K562 (cell line): Measurements from ENCODE around the gene ATP8A1. TPM values are rescaled to one million over a fixed set of nuclear protein-coding genes. Genes with fewer than 3 reads are reported as not detected.

Source experiments
- ATAC-seq: fragments of 200-7000 bp; cut with Tn5 transposase; 3 replicates; pipeline ENCODE4 v1.9.1; 2020; ENCODE audit warnings: moderate library complexity
- BruUV-seq: library from RNA; stranded (reverse); fragments of 400-500 nt; replicated peaks from 2 replicates; lab custom pipeline; 2021; lab: Mats Ljungman, UMichigan
- CTCF ChIA-PET: fragments of 300-600 bp; formaldehyde crosslinking; extraction: SDS; loops from one replicate; lab custom pipeline; 2021; ENCODE audit warnings: low intra/inter-chr PET ratio; lab: Yijun Ruan, JAX
- POLR2A ChIA-PET: fragments of 300-600, 350-650 bp; sonication (Branson Sonifier 250); formaldehyde crosslinking; extraction: SDS; loops from one replicate; lab custom pipeline; 2021; ENCODE audit warnings: antibody characterized with exemption, inconsistent platforms; lab: Yijun Ruan, JAX
- DNase-seq, 4 experiments: peaks; one replicate each; pipeline versions ENCODE4 v3.0.0 to v3.0.0-alpha.2; 2011 to 2018; ENCODE audit warnings: low spot score in 3 of 4, mixed read lengths in 3 of 4; ENCODE audit errors: extremely low read depth in 1 of 4
- FAIRE-seq: peaks from 2 replicates; lab custom pipeline; 2011; peaks lifted over from hg19 to GRCh38; lab: Jason Lieb, UNC
- H2AFZ ChIP-seq: 2 replicates; pipeline ENCODE4 v1.6.0; 2011; ENCODE audit warnings: low read depth, low read length, control low read depth, inconsistent platforms
- H3K27ac ChIP-seq: fragments of 200-600 bp; 3 replicates; pipeline ENCODE4 v1.8.0; 2011; ENCODE audit warnings: low read depth, mild to moderate bottlenecking, control low read depth, inconsistent platforms, low read length, moderate library complexity, mixed read lengths; ENCODE audit errors: extremely low read depth
- H3K27me3 ChIP-seq, 2 experiments: fragments of 300-600 bp in 1 of 2; 2 replicates in 1 of 2; 3 replicates in 1 of 2; pipeline versions ENCODE4 v1.6.0 to v1.8.0; 2011; ENCODE audit warnings: inconsistent platforms in 2 of 2, low read length in 2 of 2, mild to moderate bottlenecking in 1 of 2, mixed read lengths in 1 of 2, moderate library complexity in 1 of 2; ENCODE audit not compliant: control insufficient read depth in 2 of 2, insufficient read depth in 2 of 2
- H3K36me3 ChIP-seq: fragments of 300-600 bp; 3 replicates; pipeline ENCODE4 v1.8.0; 2011; ENCODE audit warnings: mild to moderate bottlenecking, low read length, inconsistent platforms; ENCODE audit not compliant: control insufficient read depth, insufficient read depth
- H3K4me1 ChIP-seq, 2 experiments: fragments of 200-600 bp in 1 of 2; replicated peaks in 1 of 2; 2 replicates in 1 of 2; 3 replicates in 1 of 2; pipeline versions ENCODE4 v1.5.1 to v1.8.0; 2011; ENCODE audit warnings: inconsistent platforms in 2 of 2, low read length in 2 of 2, mild to moderate bottlenecking in 1 of 2, mixed read lengths in 1 of 2, moderate library complexity in 1 of 2; ENCODE audit not compliant: control insufficient read depth in 2 of 2, insufficient read depth in 2 of 2
- H3K4me2 ChIP-seq: 2 replicates; pipeline ENCODE4 v1.6.1; 2011; ENCODE audit warnings: low read length, control low read depth, inconsistent platforms, mixed read lengths; ENCODE audit not compliant: insufficient read depth
- H3K4me3 ChIP-seq: fragments of 200-600 bp; sonication (generic), shearing (Covaris generic); 2 replicates; pipeline ENCODE4 v1.5.1; 2016; ENCODE audit warnings: control low read depth, inconsistent platforms
- H3K79me2 ChIP-seq: fragments of 200-600 bp; 3 replicates; pipeline ENCODE4 v1.8.0; 2011; ENCODE audit warnings: low read length, inconsistent platforms; ENCODE audit not compliant: control insufficient read depth, insufficient read depth
- H3K9ac ChIP-seq, 2 experiments: 2 replicates each; pipeline versions ENCODE4 v1.6.0 to v1.6.1; 2011; ENCODE audit warnings: low read depth in 2 of 2, low read length in 2 of 2, control low read depth in 1 of 2, inconsistent platforms in 1 of 2, mild to moderate bottlenecking in 1 of 2, mixed read lengths in 1 of 2; ENCODE audit not compliant: insufficient read depth in 1 of 2
- H3K9me1 ChIP-seq: one replicate; pipeline ENCODE4 v1.6.0; 2011; ENCODE audit warnings: inconsistent platforms, mild to moderate bottlenecking, low read length, moderate library complexity; ENCODE audit not compliant: control insufficient read depth, insufficient read depth
- H3K9me3 ChIP-seq: replicated peaks from 2 replicates; pipeline ENCODE4 v1.5.1; 2011; ENCODE audit warnings: low read depth, low read length, inconsistent platforms; ENCODE audit not compliant: control insufficient read depth, insufficient read depth
- H4K20me1 ChIP-seq: replicated peaks from 2 replicates; pipeline ENCODE4 v1.6.1; 2011; ENCODE audit warnings: low read length, inconsistent platforms, mixed read lengths; ENCODE audit not compliant: control insufficient read depth, insufficient read depth
- ATF1 ChIP-seq, 2 experiments: fragments of 450-650 bp in 1 of 2; IDR thresholded peaks; 2 replicates each; pipeline ENCODE4 v1.6.1; 2016; ENCODE audit warnings: missing compliant biosample characterization in 1 of 2, missing genetic modification characterization in 1 of 2
- BCL6 ChIP-seq: fragments of 250-450 bp; sonication (Bioruptor Pico); IDR thresholded peaks from 2 replicates; pipeline ENCODE4 v1.4.0; 2020
- CHD2 ChIP-seq: IDR thresholded peaks from 2 replicates; pipeline ENCODE4 v1.6.1; 2011; ENCODE audit warnings: low read depth, low read length
- HDGF ChIP-seq: fragments of 450-650 bp; IDR thresholded peaks from 2 replicates; pipeline ENCODE4 v1.6.1; 2016
- KHSRP ChIP-seq: fragments of 450-650 bp; IDR thresholded peaks from 2 replicates; pipeline ENCODE4 v1.6.1; 2017
- POLR2B ChIP-seq: fragments of 450-650 bp; IDR thresholded peaks from 2 replicates; pipeline ENCODE4 v1.6.1; 2018; ENCODE audit warnings: low read depth; ENCODE audit not compliant: partially characterized antibody
- RCOR1 ChIP-seq, 2 experiments: IDR thresholded peaks; 2 replicates each; pipeline ENCODE4 v1.6.1; 2012; ENCODE audit warnings: low read depth in 2 of 2, low read length in 2 of 2, borderline replicate concordance in 1 of 2, improper control_type of control experiment in 1 of 2
- ZFP30 ChIP-seq: fragments of 250-450 bp; sonication (Bioruptor Pico); IDR thresholded peaks from 2 replicates; pipeline ENCODE4 v1.8.0; 2022; ENCODE audit warnings: moderate library complexity, mild to moderate bottlenecking, inconsistent platforms, borderline replicate concordance
- in situ Hi-C: fragments of 300-500 bp; cut with MboI; formaldehyde crosslinking; loops from 4 replicates; pipeline ENCODE4 v1.15.0; 2018; ENCODE audit warnings: inconsistent platforms, mixed read lengths
- intact Hi-C: fragments of 100-400 bp; cut with micrococcal nuclease; formaldehyde crosslinking; loops from 2 replicates; pipeline ENCODE4 v1.14.2; 2022
- polyA plus RNA-seq, 8 experiments: library from polyadenylated mRNA; depleted of rRNA in 4 of 8; stranded (reverse) in 5 of 8; unstranded in 3 of 8; fragments of >200 nt; fragmentation: Nextera tagmentation in 2 of 8; fragmentation: Illumina TruSeq in 1 of 8; extraction: Ambion mirVana in 2 of 8; extraction: Trizol in 1 of 8; gene quantifications; 2 replicates each; pipeline versions ENCODE4 v1.2.1 to v1.2.3, GENCODE V29; 2011 to 2014; ENCODE audit warnings: inconsistent platforms in 1 of 8, missing spikeins in 1 of 8
- total RNA-seq, 7 experiments: library from RNA; depleted of rRNA in 6 of 7; stranded (reverse); fragments of >200 nt in 6 of 7; fragmentation: Illumina TruSeq in 2 of 7; extraction: Trizol in 2 of 7; gene quantifications; 2 replicates each; pipeline versions ENCODE4 v1.2.1 to v1.2.3, GENCODE V29; 2011 to 2021; ENCODE audit warnings: low replicate concordance in 1 of 7
- TF ChIP-seq, protein P1 (sequence below), 2 experiments: fragments of 450-650 bp; IDR thresholded peaks; 2 replicates each; pipeline ENCODE4 v1.6.1; 2016
- TF ChIP-seq, protein P2 (sequence below): fragments of 450-650 bp; IDR thresholded peaks from 2 replicates; pipeline ENCODE4 v1.6.1; 2018; ENCODE audit warnings: mild to moderate bottlenecking, low read depth; ENCODE audit not compliant: partially characterized antibody
- TF ChIP-seq, protein P3 (sequence below): fragments of 450-650 bp; formaldehyde crosslinking; IDR thresholded peaks from 2 replicates; pipeline ENCODE4 v1.4.0; 2022; ENCODE audit warnings: missing genetic modification characterization

Gene ATP8A1
- total and polyA plus RNA-seq, 9 of the 15 experiments (the other 6 are each of a cell fraction or from before 2014, with no cell fraction given), result 0.05 to 0.29 (median 0.07) TPM; not detected in 2

DNA sequence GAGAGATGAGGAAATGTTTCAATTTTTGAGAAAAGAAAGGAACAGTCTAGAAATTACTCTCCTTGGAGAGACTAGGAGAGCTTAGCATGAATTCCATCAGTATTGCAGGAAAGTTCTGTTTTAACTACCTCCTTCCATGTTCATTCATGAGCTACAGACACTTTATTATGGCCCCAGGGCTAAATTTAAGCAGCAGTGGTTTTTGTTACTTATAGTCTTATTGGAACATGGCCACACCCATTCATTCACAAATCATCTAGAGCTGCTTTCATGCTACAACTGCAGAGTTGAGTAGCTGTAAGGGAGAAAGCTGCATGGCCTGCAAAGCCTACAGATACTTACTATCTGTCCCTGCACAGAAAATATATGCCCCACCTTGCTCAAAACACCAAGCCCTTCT is 178.0 kb downstream of the ATP8A1 start:
- no peak for FAIRE-seq
- in situ Hi-C loops, result no loop called here

More for the DNA sequence above, 178.0 kb downstream of the ATP8A1 start:
- no peak overlapping the region for H3K9ac ChIP-seq
- H3K4me3 ChIP-seq, result no peak overlapping the region
- no peak overlapping the region for H3K4me2 ChIP-seq
- H2AFZ ChIP-seq, result no peak overlapping the region
- no peaks in the 10 kb centered on the region for H3K79me2 ChIP-seq
- H4K20me1 ChIP-seq, result no peaks in the 10 kb centered on the region
- no peak for ATAC-seq
- ChIA-PET CTCF (no interaction called here), POLR2A (interaction anchor here (0.5 kb wide), 1 partner anchor 1653 kb away, joined by 3 read pairs; no protein-coding TSS in a partner anchor)
- H3K9me1 ChIP-seq, result no peaks in the 10 kb centered on the region
- no peaks in the 10 kb centered on the region for H3K36me3 ChIP-seq
- intact Hi-C loops, result no loop called here
- H3K9me3 ChIP-seq, result no peaks in the 10 kb centered on the region
- DNase-seq, result no peak
- no peak overlapping the region for H3K27ac ChIP-seq
- no TSS peak for BruUV-seq
- H3K27me3 ChIP-seq, result no peaks in the 10 kb centered on the region; a peak in 1 of 5 replicates
- TF ChIP-seq POLR2B (no peak), ZFP30 (CRISPR knock-in tag) (no peak), BCL6 (CRISPR knock-in tag) (no peak), CHD2 (no peak), KHSRP (no peak), RCOR1 (IDR thresholded peaks at IDR 0.05; ENCODE audit: borderline replicate concordance in 1 of 2, low read depth in 2 of 2, low read length in 2 of 2) (no peak), ATF1 (CRISPR knock-in tag; IDR thresholded peaks at IDR 0.05) (no peak), ATF1 (tag; IDR thresholded peaks at IDR 0.05) (no peak), HDGF (no peak)
- TF ChIP-seq, protein P1, sequence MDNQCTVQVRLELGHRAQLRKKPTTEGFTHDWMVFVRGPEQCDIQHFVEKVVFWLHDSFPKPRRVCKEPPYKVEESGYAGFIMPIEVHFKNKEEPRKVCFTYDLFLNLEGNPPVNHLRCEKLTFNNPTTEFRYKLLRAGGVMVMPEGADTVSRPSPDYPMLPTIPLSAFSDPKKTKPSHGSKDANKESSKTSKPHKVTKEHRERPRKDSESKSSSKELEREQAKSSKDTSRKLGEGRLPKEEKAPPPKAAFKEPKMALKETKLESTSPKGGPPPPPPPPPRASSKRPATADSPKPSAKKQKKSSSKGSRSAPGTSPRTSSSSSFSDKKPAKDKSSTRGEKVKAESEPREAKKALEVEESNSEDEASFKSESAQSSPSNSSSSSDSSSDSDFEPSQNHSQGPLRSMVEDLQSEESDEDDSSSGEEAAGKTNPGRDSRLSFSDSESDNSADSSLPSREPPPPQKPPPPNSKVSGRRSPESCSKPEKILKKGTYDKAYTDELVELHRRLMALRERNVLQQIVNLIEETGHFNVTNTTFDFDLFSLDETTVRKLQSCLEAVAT (IDR thresholded peaks at IDR 0.05), result no peak
- TF ChIP-seq, protein P2, sequence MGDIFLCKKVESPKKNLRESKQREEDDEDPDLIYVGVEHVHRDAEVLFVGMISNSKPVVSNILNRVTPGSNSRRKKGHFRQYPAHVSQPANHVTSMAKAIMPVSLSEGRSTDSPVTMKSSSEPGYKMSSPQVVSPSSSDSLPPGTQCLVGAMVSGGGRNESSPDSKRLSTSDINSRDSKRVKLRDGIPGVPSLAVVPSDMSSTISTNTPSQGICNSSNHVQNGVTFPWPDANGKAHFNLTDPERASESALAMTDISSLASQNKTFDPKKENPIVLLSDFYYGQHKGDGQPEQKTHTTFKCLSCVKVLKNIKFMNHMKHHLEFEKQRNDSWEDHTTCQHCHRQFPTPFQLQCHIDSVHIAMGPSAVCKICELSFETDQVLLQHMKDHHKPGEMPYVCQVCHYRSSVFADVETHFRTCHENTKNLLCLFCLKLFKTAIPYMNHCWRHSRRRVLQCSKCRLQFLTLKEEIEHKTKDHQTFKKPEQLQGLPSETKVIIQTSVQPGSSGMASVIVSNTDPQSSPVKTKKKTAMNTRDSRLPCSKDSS, result no peak
- TF ChIP-seq, protein P3, sequence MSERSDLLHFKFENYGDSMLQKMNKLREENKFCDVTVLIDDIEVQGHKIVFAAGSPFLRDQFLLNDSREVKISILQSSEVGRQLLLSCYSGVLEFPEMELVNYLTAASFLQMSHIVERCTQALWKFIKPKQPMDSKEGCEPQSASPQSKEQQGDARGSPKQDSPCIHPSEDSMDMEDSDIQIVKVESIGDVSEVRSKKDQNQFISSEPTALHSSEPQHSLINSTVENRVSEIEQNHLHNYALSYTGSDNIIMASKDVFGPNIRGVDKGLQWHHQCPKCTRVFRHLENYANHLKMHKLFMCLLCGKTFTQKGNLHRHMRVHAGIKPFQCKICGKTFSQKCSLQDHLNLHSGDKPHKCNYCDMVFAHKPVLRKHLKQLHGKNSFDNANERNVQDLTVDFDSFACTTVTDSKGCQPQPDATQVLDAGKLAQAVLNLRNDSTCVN (CRISPR knock-in tag), result no peak
- H3K4me1 ChIP-seq, result no peaks in the 10 kb centered on the region
